CD4-positive, alpha-beta T cell treated with Interleukin-6 at 100 ng/mL for 8 hours (primary cell): Measurements from ENCODE around the gene FLII.

Experiments
- DNase-seq: peaks from one replicate; pipeline ENCODE4 v3.0.0-alpha.2; 2020; ENCODE audit warnings: mixed read lengths, low spot score

The FLII gene

GRCh38 chr17:18245038-18245776 lies 13.3 kb downstream of the FLII start:
- DNase-seq: no peak

- DNase-seq: no peak
These were observed 17.2 kb downstream of the FLII start for GRCh38 chr17:18241229-18241871.

GRCh38 chr17:18240449-18240848 lies 18.1 kb downstream of the FLII start:
- no peak for DNase-seq

GRCh38 chr17:18238299-18238698 lies 20.2 kb downstream of the FLII start:
- DNase-seq: no peak

- DNase-seq: no peak
These were observed 21.1 kb downstream of the FLII start for GRCh38 chr17:18237461-18237860.

GRCh38 chr17:18236494-18236893 lies 22.0 kb downstream of the FLII start:
- no peak for DNase-seq

- no peak for DNase-seq
These were observed 22.7 kb downstream of the FLII start for GRCh38 chr17:18235743-18236256.

- DNase-seq: no peak
These were observed 23.6 kb downstream of the FLII start for GRCh38 chr17:18234853-18235380.

- DNase-seq: no peak
These were observed 24.6 kb downstream of the FLII start for GRCh38 chr17:18233803-18234518.

- no peak for DNase-seq
These were observed 27.4 kb downstream of the FLII start for GRCh38 chr17:18231164-18231563.

GRCh38 chr17:18230288-18231141 lies 28.0 kb downstream of the FLII start:
- DNase-seq: no peak

- no peak for DNase-seq
These were observed 28.8 kb downstream of the FLII start for GRCh38 chr17:18229771-18230170.

GRCh38 chr17:18229254-18229653 lies 29.3 kb downstream of the FLII start:
- DNase-seq: no peak

GRCh38 chr17:18228176-18228682 lies 30.3 kb downstream of the FLII start:
- no peak for DNase-seq

GRCh38 chr17:18227635-18228034 lies 30.9 kb downstream of the FLII start:
- no peak for DNase-seq

- DNase-seq: no peak
These were observed 32.1 kb downstream of the FLII start for GRCh38 chr17:18226284-18226945.

GRCh38 chr17:18225642-18226283 lies 32.8 kb downstream of the FLII start:
- DNase-seq: no peak

- DNase-seq: peak; percentile 95
These were observed 33.4 kb downstream of the FLII start, which contains the start of gene LLGL1 for GRCh38 chr17:18225121-18225641. LLGL1 (plus strand) TSS chr17:18225635; CDS start chr17:18225683, 48 bp downstream.

- no peak for DNase-seq
These were observed 34.0 kb downstream of the FLII start for GRCh38 chr17:18224387-18225120.
